Keratinocyte (primary cell): Measurements from ENCODE around the gene PRORP. TPM values are rescaled to one million over a fixed set of nuclear protein-coding genes. Genes with fewer than 3 reads are reported as not detected.

ENCODE experiments used
- DNase-seq: peaks from one replicate; pipeline ENCODE4 v3.0.0-alpha.2; 2011; ENCODE audit warnings: low read depth, missing footprints, low spot score
- FAIRE-seq: peaks from 2 replicates; lab custom pipeline; 2011; peaks lifted over from hg19 to GRCh38; lab: Jason Lieb, UNC
- H2AFZ ChIP-seq: 2 replicates; pipeline ENCODE4 v1.6.0; 2012; ENCODE audit warnings: low read length, control low read depth, inconsistent platforms; ENCODE audit not compliant: control insufficient read depth
- H3K27ac ChIP-seq: 2 replicates; pipeline ENCODE4 v1.5.1; 2011; ENCODE audit warnings: low read length; ENCODE audit not compliant: control insufficient read depth, insufficient read depth
- H3K27me3 ChIP-seq: 3 replicates; pipeline ENCODE4 v1.6.0; 2011; ENCODE audit warnings: low read length; ENCODE audit not compliant: control insufficient read depth, insufficient read depth; ENCODE audit errors: extremely low read depth
- H3K36me3 ChIP-seq, 2 experiments: 2 replicates in 1 of 2; 3 replicates in 1 of 2; pipeline ENCODE4 v1.5.1; 2011; ENCODE audit warnings: low read length in 2 of 2, mild to moderate bottlenecking in 1 of 2; ENCODE audit not compliant: control insufficient read depth in 2 of 2, insufficient read depth in 2 of 2; ENCODE audit errors: extremely low read depth in 1 of 2
- H3K4me1 ChIP-seq: 3 replicates; pipeline ENCODE4 v1.5.1; 2011; ENCODE audit warnings: low read length; ENCODE audit not compliant: control insufficient read depth, insufficient read depth; ENCODE audit errors: extremely low read depth
- H3K4me2 ChIP-seq: 3 replicates; pipeline ENCODE4 v1.6.0; 2011; ENCODE audit warnings: low read depth, low read length; ENCODE audit not compliant: control insufficient read depth, insufficient read depth; ENCODE audit errors: extremely low read depth
- H3K4me3 ChIP-seq, 3 experiments: fragments of 200-600 bp in 1 of 3; sonication (generic) in 1 of 3; 2 replicates in 2 of 3; 3 replicates in 1 of 3; pipeline ENCODE4 v1.5.1; 2011 to 2016; ENCODE audit warnings: low read length in 3 of 3, mild to moderate bottlenecking in 3 of 3, control low read depth in 2 of 3, inconsistent platforms in 1 of 3, low read depth in 1 of 3, mixed read lengths in 1 of 3, mixed run types in 1 of 3, moderate library complexity in 1 of 3; ENCODE audit not compliant: control insufficient read depth in 2 of 3, insufficient read depth in 2 of 3; ENCODE audit errors: extremely low read depth in 1 of 3
- H3K79me2 ChIP-seq: 2 replicates; pipeline ENCODE4 v1.6.0; 2012; ENCODE audit warnings: low read length; ENCODE audit not compliant: control insufficient read depth, insufficient read depth
- H3K9ac ChIP-seq: 3 replicates; pipeline ENCODE4 v1.6.0; 2011; ENCODE audit warnings: low read length; ENCODE audit not compliant: control insufficient read depth, insufficient read depth; ENCODE audit errors: extremely low read depth
- H3K9me1 ChIP-seq: 3 replicates; pipeline ENCODE4 v1.6.0; 2011; ENCODE audit warnings: low read length; ENCODE audit not compliant: control insufficient read depth, insufficient read depth; ENCODE audit errors: extremely low read depth
- H3K9me3 ChIP-seq: 2 replicates; pipeline ENCODE4 v1.5.1; 2012; ENCODE audit warnings: low read depth, low read length; ENCODE audit not compliant: control insufficient read depth
- H4K20me1 ChIP-seq: 3 replicates; pipeline ENCODE4 v1.6.0; 2011; ENCODE audit warnings: low read length; ENCODE audit not compliant: control insufficient read depth, insufficient read depth; ENCODE audit errors: extremely low read depth
- EZH2 ChIP-seq: IDR thresholded peaks from one replicate; pipeline ENCODE4 v1.6.1; 2012; ENCODE audit warnings: inconsistent platforms, mild to moderate bottlenecking, low read length, moderate library complexity
- dilution Hi-C: fragments of 300-500 bp; cut with MboI; formaldehyde crosslinking; loops from one replicate; pipeline ENCODE4 v1.7.0; 2020; ENCODE audit warnings: low sequenced_read_pairs; ENCODE audit not compliant: extremely low pct_ligation_motif_present
- polyA plus RNA-seq, 5 experiments: library from polyadenylated mRNA; depleted of rRNA in 3 of 5; stranded (reverse) in 3 of 5; stranded (forward) in 1 of 5; unstranded in 1 of 5; fragments of >200 nt; gene quantifications; 1 replicate in 1 of 5; 2 replicates in 3 of 5; 3 replicates in 1 of 5; pipeline versions ENCODE4 v1.2.1 to v1.2.3, GENCODE V29; 2011 to 2012; ENCODE audit warnings: missing spikeins in 2 of 5, low read depth in 1 of 5, low replicate concordance in 1 of 5
- TF ChIP-seq, protein P1 (sequence below), 3 experiments: IDR thresholded peaks in 1 of 3; conservative IDR thresholded peaks in 1 of 3; optimal IDR thresholded peaks in 1 of 3; 2 replicates in 2 of 3; 3 replicates in 1 of 3; pipeline versions ENCODE3 to v1.5.1; 2011; ENCODE audit warnings: low read length in 3 of 3, mild to moderate bottlenecking in 3 of 3, moderate library complexity in 2 of 3, control low read depth in 1 of 3, inconsistent platforms in 1 of 3; ENCODE audit not compliant: insufficient read depth in 2 of 3; ENCODE audit errors: extremely low read depth in 1 of 3

Gene PRORP
- polyA plus RNA-seq, 1 donor (not counting 4 experiments of a cell fraction or from before 2014, with no cell fraction given) = 51.9 TPM

- H3K9me1 ChIP-seq = no peaks in the 10 kb centered on the region
- no peaks in the 10 kb centered on the region for H3K9me3 ChIP-seq
- TF ChIP-seq EZH2 = no peak
- TF ChIP-seq, protein P1, sequence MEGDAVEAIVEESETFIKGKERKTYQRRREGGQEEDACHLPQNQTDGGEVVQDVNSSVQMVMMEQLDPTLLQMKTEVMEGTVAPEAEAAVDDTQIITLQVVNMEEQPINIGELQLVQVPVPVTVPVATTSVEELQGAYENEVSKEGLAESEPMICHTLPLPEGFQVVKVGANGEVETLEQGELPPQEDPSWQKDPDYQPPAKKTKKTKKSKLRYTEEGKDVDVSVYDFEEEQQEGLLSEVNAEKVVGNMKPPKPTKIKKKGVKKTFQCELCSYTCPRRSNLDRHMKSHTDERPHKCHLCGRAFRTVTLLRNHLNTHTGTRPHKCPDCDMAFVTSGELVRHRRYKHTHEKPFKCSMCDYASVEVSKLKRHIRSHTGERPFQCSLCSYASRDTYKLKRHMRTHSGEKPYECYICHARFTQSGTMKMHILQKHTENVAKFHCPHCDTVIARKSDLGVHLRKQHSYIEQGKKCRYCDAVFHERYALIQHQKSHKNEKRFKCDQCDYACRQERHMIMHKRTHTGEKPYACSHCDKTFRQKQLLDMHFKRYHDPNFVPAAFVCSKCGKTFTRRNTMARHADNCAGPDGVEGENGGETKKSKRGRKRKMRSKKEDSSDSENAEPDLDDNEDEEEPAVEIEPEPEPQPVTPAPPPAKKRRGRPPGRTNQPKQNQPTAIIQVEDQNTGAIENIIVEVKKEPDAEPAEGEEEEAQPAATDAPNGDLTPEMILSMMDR (optimal IDR thresholded peaks at IDR 0.05 in 1 of 3, IDR thresholded peaks at IDR 0.05 in 1 of 3, conservative IDR thresholded peaks at IDR 0.05 in 1 of 3; ENCODE audit: extremely low read depth in 1 of 3, insufficient read depth in 2 of 3, low read length in 3 of 3) = no peak
- DNase-seq (no peak), FAIRE-seq (no peak)
- dilution Hi-C loops = no loop called here
- H3K4me3 ChIP-seq = no peak overlapping the region
- H4K20me1 ChIP-seq = no peaks in the 10 kb centered on the region
- peaks cover 18% of the 10 kb centered on the region for H3K4me1 ChIP-seq
- peaks cover 0 to 4% of the 10 kb centered on the region in 2 experiments for H3K36me3 ChIP-seq
- H3K27me3 ChIP-seq = no peaks in the 10 kb centered on the region
- no peak overlapping the region for H3K27ac ChIP-seq
- H3K4me2 ChIP-seq = no peak overlapping the region
- no peak overlapping the region for H2AFZ ChIP-seq
- H3K79me2 ChIP-seq = peaks cover 2% of the 10 kb centered on the region
- H3K9ac ChIP-seq = no peak overlapping the region
Measured at GRCh38 chr14:35154016-35154415, 31.7 kb downstream of the PRORP start.

- FAIRE-seq (peak; percentile 48), DNase-seq (no peak)
- H3K27ac ChIP-seq = peak overlapping the region; percentile 67
- H4K20me1 ChIP-seq = no peaks in the 10 kb centered on the region
- no peak overlapping the region for H3K4me3 ChIP-seq
- no peaks in the 10 kb centered on the region for H3K9me1 ChIP-seq
- TF ChIP-seq EZH2 = no peak
- TF ChIP-seq, protein P1 (optimal IDR thresholded peaks at IDR 0.05 in 1 of 3, IDR thresholded peaks at IDR 0.05 in 1 of 3, conservative IDR thresholded peaks at IDR 0.05 in 1 of 3; ENCODE audit: extremely low read depth in 1 of 3, insufficient read depth in 2 of 3, low read length in 3 of 3) = no peak
- peaks cover 36% of the 10 kb centered on the region for H3K4me1 ChIP-seq
- H2AFZ ChIP-seq = no peak overlapping the region
- no peaks in the 10 kb centered on the region for H3K9me3 ChIP-seq
- dilution Hi-C loops = no loop called here
- peak overlapping the region; percentile 25 for H3K4me2 ChIP-seq
- peaks cover 3 to 6% of the 10 kb centered on the region in 2 experiments for H3K36me3 ChIP-seq
- H3K79me2 ChIP-seq = peaks cover 3% of the 10 kb centered on the region
- peak overlapping the region; percentile 18 for H3K9ac ChIP-seq
- H3K27me3 ChIP-seq = no peaks in the 10 kb centered on the region
Measured at GRCh38 chr14:35155962-35156361, 33.6 kb downstream of the PRORP start.
